Thyroid gland (tissue), 4 donors: ENCODE measurements around the gene NAP1L5.

ENCODE experiments used
- CTCF ChIP-seq, 6 experiments: fragments of 200-600 bp in 3 of 6; fragments of 450-650 bp in 3 of 6; sonication (generic) in 3 of 6; IDR thresholded peaks; one replicate each; pipeline ENCODE4 v1.5.1; 2016 to 2019; ENCODE audit warnings: antibody characterized with exemption in 6 of 6, mild to moderate bottlenecking in 2 of 6, inconsistent platforms in 1 of 6, moderate library complexity in 1 of 6
- POLR2A ChIP-seq, 2 donors: fragments of 450-650 bp; IDR thresholded peaks; one replicate each; pipeline ENCODE4 v1.6.1; 2017; ENCODE audit warnings: antibody characterized with exemption in 2 of 2, mild to moderate bottlenecking in 2 of 2, moderate library complexity in 1 of 2

- TF ChIP-seq CTCF (IDR thresholded peaks at IDR 0.05) (peak; percentile 41 to 94 (median 68)), POLR2A (IDR thresholded peaks at IDR 0.05) (no peak)
These were observed 8.9 kb upstream of the NAP1L5 start for GRCh38 chr4:88706574-88706973.
